ENCODE data around the gene CLMN.

DNA sequence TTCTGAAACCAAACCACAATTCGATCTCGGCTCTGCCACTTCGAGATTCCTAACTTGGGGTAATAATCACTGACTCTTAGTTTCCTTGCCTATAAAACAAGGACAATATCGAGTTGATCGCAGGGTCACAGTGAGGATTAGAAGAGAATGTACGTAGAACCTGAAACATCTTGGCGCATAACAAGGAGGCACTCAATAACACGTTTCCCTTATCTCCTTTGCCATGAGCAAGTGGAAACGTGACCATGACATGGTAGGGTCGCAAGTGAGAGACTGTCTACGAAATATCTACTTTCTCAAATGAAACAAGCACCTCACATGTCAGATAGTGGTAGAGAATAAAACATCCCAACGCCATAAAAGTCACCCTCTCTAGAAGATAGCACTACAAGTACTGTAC is 164.7 kb downstream of the CLMN start:
- TF ChIP-seq EP300 (IDR thresholded peaks at IDR 0.05) (no peak), POLR2A (IDR thresholded peaks at IDR 0.05) (no peak)
- TF ChIP-seq, protein P1, sequence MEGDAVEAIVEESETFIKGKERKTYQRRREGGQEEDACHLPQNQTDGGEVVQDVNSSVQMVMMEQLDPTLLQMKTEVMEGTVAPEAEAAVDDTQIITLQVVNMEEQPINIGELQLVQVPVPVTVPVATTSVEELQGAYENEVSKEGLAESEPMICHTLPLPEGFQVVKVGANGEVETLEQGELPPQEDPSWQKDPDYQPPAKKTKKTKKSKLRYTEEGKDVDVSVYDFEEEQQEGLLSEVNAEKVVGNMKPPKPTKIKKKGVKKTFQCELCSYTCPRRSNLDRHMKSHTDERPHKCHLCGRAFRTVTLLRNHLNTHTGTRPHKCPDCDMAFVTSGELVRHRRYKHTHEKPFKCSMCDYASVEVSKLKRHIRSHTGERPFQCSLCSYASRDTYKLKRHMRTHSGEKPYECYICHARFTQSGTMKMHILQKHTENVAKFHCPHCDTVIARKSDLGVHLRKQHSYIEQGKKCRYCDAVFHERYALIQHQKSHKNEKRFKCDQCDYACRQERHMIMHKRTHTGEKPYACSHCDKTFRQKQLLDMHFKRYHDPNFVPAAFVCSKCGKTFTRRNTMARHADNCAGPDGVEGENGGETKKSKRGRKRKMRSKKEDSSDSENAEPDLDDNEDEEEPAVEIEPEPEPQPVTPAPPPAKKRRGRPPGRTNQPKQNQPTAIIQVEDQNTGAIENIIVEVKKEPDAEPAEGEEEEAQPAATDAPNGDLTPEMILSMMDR (IDR thresholded peaks at IDR 0.05), result no peak

All from gastroesophageal sphincter (tissue), 3 donors.